NOMO-1 (cell line): ENCODE data around the gene TMEM86B.

Experiments
- DNase-seq, 2 experiments: peaks; one replicate each; lab custom pipeline; 2025; ENCODE audit not compliant: unreplicated experiment in 2 of 2; lab: John Stamatoyannopoulos, UW

Gene TMEM86B

GRCh38 chr19:55257461-55258420, 29.2 kb upstream of the TMEM86B start:
- DNase-seq: peak in 1 of 2 experiments; percentile 19

GRCh38 chr19:55256562-55257460, 28.2 kb upstream of the TMEM86B start:
- DNase-seq: no peak

GRCh38 chr19:55255618-55256423, 27.3 kb upstream of the TMEM86B start:
- peak in 1 of 2 experiments; percentile 28 for DNase-seq

- DNase-seq: no peak
These were observed 26.0 kb upstream of the TMEM86B start for GRCh38 chr19:55254625-55254977.

GRCh38 chr19:55253842-55254624, 25.5 kb upstream of the TMEM86B start:
- peak; percentile 93 to 94 for DNase-seq

- no peak for DNase-seq
These were observed 24.4 kb upstream of the TMEM86B start for GRCh38 chr19:55252760-55253663.

GRCh38 chr19:55251341-55252081, 22.9 kb upstream of the TMEM86B start:
- no peak for DNase-seq

- no peak for DNase-seq
These were observed 21.9 kb upstream of the TMEM86B start for GRCh38 chr19:55250262-55251036.

GRCh38 chr19:55249841-55250240, 21.3 kb upstream of the TMEM86B start:
- DNase-seq: no peak

GRCh38 chr19:55248704-55249103, 20.1 kb upstream of the TMEM86B start:
- no peak for DNase-seq

- no peak for DNase-seq
These were observed 19.7 kb upstream of the TMEM86B start for GRCh38 chr19:55248166-55248675.

- no peak for DNase-seq
These were observed 19.1 kb upstream of the TMEM86B start for GRCh38 chr19:55247621-55248099.

GRCh38 chr19:55246462-55247451, 18.2 kb upstream of the TMEM86B start:
- no peak for DNase-seq

GRCh38 chr19:55245236-55245904, 16.8 kb upstream of the TMEM86B start:
- no peak for DNase-seq

GRCh38 chr19:55244004-55244680, 15.6 kb upstream of the TMEM86B start:
- DNase-seq: no peak
